Tibial nerve (tissue), 3 donors: ENCODE measurements around the gene SDK1.

Experiments
- CTCF ChIP-seq, 5 experiments: fragments of 200-600 bp in 3 of 5; fragments of 450-650 bp in 2 of 5; sonication (generic) in 3 of 5; IDR thresholded peaks; one replicate each; pipeline ENCODE4 v1.5.1; 2016 to 2019; ENCODE audit warnings: antibody characterized with exemption in 5 of 5, mild to moderate bottlenecking in 3 of 5, moderate library complexity in 2 of 5
- POLR2A ChIP-seq, 2 donors: fragments of 450-650 bp; IDR thresholded peaks; one replicate each; pipeline ENCODE4 v1.6.1; 2017; ENCODE audit warnings: antibody characterized with exemption in 2 of 2, mild to moderate bottlenecking in 2 of 2, moderate library complexity in 2 of 2

DNA sequence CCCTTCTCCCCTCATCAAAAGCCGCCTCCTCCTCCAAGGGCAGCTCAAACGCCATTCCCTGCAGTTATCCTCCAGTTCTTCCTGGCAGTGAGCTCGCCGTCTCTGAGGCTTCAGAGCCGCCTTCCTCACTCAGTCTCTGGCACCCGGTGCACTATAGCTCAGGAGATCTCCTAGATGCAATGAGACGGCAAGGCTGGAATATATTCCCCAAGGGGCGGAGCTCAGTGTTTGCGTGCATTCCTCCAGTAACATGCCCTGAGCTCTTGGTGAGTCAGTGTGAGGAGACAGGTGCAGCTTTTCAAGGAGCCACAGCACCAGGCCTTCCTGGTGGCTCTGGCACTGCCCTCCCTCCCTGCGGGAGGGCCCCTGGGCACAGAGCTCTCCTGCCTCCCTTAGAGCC lies 868.4 kb downstream of the SDK1 start:
- TF ChIP-seq POLR2A (IDR thresholded peaks at IDR 0.05) (no peak), CTCF (IDR thresholded peaks at IDR 0.05) (no peak)
